HG02678 (cell line): ENCODE data around the gene PAPOLA.
A peak's percentile ranks its signal among the peaks of the same experiment; 100 is the strongest.

Experiments
- ATAC-seq: cut with Tn5 transposase; IDR thresholded peaks from one replicate; pipeline ENCODE4 v1.9.1; 2021; ENCODE audit warnings: mild to moderate bottlenecking, moderate library complexity; ENCODE audit not compliant: unreplicated experiment

PAPOLA gene

DNA sequence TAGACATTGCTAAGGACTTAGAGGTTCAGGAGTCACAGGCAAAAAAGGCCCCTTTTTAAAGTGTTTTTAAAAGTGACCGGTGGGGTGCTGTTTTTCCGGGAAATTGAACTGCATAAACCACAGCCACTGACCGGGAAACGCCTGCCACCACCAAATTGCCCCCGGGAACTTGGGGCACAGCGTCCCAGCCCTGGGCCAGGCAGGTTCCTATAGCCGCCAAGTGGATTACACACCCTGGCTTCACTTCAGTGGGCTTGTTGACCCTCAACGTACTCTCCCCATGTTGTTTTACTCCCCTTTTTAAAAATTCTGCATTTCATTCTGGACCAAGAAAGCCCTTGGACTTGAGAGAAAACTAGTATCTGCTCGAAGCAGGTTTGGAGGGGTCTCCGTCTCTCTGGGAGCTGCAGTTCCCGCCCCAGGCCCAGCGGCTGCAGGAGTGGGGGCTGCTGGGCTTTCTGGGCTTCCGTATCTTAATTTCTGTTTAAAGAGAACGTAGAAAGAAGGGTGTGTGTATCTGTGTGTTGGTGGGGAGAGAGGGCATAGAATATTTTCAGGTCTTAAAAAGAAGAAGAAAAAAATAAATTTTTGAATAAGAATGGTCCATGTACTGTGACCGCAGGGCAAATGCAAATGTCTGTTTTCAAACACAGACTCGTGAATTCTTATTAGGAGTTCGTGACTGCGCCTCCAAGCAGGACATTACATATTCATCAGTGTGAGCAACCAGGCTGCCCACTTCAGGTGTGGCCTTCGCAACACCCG lies 82.9 kb downstream of the PAPOLA start:
- no peak for ATAC-seq

DNA sequence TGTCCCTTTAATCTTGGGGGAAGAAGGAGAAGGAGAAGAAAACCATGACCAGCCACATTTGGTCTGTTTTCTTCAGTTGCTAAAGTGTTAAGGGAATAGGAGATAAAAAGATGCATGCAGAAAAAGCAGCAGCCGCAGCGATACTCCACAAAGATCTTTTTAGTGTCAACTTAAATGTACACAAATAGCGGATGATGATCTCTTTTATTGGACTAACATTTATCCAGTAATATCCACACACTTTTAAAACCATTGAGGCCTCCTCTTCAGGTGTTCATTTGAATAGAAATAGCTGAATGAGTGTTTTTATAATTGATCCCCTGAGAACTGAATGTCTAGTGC lies 83.5 kb downstream of the PAPOLA start:
- ATAC-seq: no peak

DNA sequence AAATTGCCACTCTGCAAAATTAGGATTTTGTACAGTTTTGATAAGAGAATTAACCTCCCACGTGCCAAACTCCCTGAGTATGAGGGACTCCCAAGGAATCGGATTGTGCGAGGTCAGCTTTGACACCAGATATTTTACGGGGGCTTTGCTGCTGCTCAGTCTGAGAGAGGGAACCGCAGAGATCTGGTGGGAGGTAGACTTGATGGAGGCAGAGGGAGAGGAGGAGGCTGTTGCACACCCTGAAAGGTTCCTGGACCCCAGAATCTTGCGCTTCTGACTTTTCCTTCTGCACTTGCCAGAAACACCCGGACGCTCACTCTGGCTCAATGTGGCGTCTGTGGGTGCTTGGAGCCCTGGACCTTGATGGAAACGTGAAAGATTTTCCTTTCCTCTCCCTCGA lies 83.9 kb downstream of the PAPOLA start:
- ATAC-seq: no peak

DNA sequence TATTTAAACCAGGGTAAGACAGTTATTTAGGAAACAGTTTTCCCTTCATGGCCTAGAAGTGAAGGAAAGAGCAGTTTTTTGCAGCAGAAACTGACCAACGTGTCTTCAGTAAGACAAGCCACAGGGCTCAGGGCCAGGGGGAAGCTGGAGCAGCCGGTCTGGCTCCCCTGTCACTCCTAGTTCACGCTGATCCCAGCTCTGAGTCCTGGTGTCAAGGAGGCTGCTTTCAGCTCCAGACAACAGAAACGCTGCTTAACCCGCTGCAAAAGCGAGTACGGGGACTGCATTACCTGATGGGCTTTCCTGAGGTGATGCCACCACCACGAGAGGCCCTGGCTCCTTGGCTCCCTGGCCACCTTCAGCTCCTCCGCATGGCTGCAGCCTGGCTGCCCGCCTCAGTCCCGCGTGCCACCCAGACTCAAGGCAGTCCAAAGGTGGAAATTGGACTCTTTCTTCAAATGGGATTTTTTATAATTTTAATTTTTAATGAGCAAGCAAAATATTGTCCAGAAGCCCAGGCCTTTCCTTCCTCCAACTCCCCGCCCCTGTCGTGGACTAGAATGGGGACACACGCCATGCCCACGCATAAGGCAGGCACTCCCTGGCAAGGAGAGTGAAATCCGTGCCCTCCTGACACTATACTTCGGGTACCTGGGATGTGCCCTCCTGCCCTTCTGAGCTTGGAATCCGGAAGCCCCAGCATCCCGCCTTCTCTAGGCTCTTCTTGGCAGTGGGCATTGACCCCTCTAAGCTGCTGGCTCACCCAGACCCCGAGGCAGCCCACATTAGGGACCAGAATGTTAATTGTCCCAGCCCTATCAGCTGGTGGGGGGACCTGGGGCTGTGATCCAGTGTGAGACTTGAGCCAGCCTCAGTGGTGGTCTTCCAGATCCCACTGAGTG lies 85.0 kb downstream of the PAPOLA start:
- no peak for ATAC-seq

DNA sequence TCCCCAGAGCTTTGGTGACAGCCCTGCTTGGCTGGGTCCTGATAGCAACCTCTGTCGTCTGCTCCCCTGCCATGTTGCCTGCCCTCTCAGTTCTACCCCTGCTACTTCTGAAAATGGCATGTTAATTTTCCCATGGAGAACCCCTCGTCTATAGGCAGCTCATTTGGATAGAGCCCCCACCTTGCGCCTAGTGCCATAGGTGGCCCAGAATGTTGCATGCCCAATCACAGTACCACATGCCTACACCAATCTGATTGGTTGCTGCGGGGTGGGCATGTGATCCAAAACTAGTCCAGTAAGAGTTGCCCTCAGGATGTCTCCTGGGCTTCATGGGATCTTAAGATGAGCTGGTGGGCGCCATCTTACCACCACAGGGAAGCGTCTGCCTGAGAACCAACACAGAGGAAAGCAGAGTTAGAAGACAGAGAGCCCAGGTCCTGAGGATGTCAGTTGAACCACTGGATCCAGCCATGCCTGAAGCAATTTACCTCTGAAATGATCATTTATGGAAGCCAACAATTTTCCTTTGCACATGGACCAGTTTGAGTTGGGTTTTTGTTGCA lies 85.7 kb downstream of the PAPOLA start:
- no peak for ATAC-seq

DNA sequence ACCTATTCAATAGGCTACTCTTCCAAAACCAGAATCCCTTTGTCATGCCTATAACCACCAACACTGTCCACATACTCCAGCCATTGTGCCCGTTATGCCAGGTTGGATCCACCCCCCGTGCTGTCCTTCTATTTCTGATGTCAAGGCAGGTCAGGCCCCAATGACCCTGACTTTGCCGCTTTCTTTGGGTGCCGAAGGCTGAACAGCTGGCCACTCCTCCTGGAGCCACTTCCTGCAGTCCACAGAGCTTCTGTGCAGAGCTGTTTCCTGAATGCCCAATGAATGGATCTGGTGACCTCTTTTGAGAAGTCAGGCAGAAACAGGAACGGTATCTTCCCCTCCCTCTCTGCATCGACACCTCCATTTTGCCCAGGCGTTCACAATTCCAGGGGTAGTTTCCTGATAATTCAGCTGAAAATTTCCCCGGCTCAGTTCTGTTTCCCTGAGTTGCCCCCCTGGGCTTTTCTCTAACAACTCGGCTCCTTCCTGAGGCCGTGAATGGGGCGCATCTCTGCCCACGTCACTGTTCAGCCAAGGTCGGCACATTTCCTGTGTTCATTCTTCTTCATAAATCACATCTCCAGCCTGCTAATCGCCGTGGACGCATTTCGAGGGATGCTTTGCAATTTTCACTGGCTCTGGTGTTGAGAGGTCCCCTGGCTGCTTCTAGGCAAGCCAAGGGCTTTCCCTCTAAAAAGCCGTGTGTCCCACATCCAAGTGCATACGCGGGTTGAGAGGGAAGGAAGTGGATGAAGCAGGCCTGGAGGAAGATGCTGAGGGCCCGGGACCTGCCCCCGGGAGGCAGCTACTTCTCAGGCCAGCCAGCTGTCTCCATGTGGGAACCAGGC lies 86.5 kb downstream of the PAPOLA start:
- ATAC-seq: no peak

DNA sequence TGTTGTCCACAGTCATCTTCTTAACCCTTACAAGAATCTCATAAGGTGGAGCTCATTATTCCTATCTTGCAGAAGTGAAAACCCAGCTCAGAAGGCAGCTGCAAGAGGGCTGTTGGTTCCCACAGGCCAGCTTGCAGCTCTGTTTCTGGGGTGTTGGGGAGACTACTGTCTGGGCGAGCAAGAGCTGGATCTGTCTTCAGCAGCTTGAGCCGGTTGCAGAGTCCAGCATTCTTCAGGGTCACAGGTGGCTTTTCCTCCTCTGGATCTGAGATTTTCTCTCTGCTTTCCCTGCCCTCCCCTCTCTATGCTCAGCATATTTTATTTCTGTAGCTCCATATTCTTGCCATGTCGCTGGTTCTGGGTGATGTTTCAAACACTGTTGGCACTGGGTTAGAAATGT lies 87.4 kb downstream of the PAPOLA start:
- no peak for ATAC-seq

DNA sequence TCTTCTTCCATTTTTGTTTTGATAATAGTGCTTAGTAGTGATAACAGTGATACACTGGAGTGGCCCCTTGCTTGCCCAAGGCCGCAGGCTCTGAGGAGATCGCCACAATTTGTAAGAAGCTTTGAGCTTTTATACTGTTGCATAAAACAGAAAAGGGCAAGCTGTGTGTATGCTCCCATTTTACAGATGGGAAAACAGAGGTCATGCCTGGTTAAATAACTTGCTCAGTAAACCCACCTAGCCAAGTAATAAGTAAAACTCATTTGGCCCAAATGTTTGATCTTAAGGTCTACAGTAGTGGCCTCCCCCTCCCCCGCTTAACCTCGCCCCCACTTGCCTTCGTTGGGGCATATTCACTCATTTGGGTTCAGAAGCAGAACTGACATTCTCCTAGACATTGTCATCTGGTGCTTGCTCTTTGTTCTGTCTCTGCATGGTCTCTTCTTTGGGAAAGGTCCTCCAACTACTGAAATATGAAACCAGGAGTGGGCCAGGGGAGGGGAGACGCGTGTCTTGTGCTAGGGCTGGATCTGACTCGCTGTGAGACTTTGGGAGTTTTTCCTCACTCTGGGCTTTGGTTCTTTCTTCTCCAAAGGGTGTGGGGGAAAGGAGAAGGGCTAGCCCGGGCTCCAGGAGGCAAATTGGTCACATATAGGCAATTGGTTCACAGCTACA lies 88.1 kb downstream of the PAPOLA start:
- no peak for ATAC-seq

DNA sequence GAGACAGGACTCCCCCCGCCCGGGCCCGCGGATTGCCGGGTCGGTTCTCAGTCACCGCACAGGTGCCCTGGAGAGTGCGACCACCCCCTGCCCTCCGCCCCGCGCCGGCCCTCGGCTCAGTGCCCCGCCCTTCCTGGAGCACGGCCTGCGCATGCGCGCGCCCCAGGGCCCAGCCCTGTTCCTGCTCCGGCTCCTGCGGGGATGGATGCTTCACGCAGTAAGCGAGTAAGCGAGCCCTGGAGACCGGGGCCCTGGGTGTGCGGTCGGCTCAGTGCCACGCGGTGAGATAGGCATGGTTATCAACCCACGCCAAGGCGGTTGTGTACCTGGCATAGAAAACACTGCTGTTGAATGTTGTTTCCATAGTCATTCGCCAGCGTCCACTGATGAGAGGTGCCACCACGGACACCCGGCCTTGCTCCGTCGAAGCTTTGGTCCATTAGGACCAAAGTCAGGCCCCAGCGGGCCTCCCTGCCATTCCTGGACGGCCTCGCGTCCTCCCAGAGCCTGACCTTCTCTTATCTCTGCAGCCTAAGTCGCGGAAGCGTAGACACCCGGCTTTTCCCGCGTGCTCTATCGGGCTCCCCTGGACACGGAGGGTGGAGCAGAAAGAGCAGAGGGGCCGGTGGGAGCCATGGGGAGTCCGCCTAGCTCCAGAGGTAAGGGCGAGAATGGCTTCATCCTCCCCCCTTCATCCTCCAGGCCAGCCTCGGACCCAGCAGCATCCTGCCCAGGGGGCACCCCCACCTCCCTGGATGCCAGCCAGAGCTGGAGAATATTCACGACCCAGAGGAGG lies 90.6 kb downstream of the PAPOLA start:
- ATAC-seq: peak; percentile 81

DNA sequence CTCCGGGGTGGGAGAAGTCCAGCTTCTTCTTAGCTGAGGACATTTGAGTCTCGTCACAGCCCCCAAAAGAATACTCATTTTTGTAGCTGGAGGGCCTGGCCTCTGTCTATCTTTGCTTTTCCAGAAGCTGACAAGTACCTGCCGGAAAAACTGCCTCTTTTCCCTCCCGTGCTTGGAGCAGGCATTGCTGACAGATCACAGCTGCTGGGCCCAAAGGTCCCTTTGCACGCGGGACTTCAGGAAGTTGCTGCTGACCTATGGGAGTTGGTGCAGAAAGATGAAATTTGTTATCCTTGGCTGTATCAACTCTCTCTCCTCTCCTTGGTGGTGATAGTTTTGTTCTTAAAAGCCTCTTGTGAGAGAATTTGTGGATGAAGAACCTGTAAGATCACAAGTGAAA lies 92.8 kb downstream of the PAPOLA start:
- ATAC-seq: no peak

DNA sequence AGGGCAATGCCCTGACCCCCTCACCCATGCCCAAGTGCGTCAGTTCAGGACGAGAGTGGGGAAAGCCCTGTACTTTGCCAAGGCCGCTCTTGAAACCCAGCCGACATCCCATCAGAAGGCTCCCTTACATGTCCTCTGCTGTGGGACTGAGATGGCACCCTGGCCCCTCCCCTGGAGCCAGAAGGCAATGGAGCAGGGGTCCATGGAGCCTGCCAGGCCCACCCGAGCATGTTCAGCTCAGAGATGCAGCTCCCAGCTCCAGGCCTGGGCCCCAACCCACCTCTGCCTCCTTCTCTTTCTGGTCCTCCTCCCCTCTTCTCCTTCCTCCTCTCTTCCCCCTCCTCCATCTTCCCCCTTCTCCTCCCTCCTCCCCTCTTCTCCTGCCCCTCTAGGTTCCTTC lies 95.5 kb downstream of the PAPOLA start:
- no peak for ATAC-seq

DNA sequence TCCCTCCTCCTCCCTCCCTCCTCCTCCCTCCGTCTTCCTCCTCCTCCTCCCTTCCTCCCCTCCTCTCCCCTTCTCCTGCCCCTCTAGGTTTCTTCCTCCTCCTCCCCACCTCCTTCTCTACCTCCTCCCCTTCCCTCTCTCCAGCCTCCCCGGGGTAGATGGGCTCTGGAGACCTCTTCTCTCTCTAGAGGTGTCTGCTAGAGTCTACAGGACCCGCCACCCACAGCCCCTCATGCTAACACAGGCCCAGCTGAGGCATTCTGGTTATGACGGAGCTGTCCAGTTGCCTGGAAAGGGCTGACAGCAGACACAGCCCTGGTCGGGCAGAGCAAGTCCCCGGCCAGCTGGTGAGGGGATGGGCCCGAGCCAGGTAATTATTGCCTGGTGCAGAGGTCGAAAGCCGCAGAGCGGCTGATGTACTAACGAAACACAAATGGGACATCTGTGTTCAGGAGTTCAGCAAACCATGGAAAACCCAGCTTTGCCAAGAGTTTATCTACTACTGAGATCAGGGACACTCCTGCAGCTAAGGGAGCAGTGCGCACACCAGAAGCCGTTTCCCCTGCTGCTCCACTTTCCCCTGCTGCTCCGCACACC lies 96.2 kb downstream of the PAPOLA start:
- ATAC-seq: no peak

DNA sequence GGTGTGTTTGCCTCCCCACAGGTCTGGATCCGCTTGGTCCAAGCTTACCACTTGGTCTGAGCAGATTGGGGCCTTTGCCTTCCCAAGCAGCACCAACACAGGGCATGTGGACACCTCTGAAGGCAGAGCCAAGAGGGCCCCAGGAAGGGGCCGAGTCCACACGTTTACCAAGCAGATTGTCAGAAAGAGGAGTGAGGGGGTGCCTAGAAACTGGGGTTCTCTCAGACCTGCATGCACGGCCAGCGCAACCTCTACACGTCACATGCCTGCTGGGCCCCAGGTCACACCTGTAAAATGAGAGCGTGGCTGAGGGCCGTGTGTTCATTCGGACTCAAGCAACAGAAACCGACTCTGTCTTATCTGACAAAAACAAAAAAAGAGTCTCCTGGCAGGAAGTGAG lies 96.9 kb downstream of the PAPOLA start:
- no peak for ATAC-seq

DNA sequence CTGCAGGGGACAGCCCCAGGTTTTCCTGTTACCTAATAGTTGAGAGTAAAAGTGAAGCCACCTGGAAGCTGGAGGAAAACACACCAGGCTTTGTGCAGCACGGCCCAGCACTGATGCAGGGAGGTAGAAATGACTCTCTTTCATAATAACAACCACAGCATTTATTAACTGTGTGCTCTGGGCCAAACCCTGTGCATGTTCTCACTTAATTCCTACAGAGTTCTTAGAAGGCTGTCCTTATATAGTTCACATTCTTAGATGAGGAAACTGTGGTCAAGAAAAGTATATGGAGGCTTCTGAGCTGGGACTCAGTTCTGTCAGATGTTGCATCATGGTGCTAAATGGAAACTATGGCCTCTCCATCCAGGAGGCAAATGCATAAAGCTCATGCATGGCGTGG lies 100.0 kb downstream of the PAPOLA start:
- no peak for ATAC-seq

DNA sequence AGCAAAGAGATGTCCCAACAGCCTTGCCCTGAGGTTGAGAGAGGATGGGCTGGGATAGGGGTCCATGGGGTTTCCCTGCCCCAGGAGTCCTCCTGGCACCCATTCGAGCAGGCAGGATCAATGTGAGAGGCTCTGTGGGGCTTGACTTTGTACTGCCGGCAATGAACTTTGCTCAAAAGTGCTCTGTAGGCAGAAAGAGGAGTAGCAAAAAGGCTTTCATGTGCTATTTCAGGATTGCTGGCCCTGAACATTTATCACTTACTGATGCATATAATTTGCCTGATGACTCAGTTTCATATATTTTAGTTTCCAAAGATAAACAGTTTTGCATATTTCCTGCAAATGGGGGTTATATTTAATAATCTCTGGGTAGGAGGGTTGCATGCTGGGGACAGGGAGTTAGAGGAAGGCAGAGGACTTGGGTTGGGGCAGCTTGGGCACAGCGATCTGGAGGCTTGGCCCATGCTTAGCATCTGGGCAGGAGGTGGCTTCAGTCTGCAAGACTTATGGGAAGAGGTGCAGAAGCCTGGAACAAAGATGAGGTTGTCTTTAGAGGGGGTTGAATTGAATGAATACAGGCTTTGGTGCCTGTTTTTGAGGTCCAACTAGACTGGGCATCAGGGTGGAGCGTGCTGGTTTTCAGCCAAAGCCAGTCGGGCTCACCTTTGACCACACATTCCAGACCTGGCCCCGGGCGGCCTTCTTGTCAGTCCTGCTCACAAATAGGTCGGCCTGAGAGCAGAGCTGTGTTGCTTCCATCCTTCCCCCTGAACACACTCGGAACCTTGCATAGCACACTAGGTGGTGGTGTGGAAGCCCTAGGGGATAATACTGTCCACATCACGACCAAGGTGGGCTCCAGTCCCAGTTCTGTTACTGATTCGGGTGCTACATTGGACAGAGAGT lies 101.4 kb downstream of the PAPOLA start:
- no peak for ATAC-seq

DNA sequence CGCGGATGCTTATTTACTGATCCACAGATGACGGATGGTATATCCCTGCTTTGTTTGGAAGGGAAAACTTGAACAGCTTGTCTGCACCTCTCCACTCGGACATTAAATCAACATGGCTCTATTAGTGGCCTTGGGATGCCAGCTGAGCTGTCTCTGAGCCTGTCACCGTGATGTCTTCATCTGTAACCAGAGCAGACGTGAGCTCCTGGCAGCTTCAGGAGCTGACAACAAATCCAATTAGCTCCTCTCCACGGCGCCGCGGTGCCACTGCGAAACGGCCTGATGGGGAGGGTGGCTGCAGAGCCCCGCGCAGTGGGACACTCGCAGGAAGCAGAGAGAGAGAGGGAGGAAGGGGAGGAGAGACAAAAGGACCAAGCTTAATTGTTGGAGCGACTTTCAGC lies 112.3 kb downstream of the PAPOLA start:
- no peak for ATAC-seq

DNA sequence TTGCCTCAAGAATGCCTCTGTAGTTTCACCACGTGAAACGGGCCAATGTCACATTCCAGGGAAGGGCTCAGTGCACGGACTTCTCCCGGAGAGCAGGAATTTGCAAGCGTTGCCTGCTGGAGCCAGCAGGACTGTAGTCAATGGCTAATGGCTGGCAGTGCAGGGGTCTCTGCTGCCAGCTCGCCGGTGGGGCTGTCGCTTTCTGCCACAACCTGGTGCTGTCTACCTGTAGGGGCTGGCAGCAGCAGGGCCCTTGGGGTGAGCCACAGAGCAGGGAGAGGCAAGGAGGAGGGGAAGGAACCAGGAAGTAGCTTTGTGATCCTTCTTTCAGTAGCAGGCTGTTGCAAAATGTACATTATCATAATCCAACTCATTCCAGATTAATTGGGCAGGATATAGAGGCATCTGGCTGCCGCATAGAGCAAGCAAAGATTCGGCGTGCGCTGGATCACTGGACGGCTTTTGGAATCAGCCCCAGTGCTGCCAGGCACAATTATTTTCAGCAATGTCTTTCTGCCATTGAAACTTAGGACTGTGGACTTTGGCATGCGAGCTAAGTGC lies 114.1 kb downstream of the PAPOLA start:
- no peak for ATAC-seq
